NCI-H446 (cell line): Measurements from ENCODE around the gene BDKRB2.
"Not testable (repeated sequence)": the region's sequence is repeated elsewhere in the genome, so short reads cannot be mapped to it uniquely, and the experiment has no call there.

Experiments
- DNase-seq, 2 experiments: peaks; one replicate each; lab custom pipeline; 2025; lab: John Stamatoyannopoulos, UW

Gene BDKRB2

GRCh38 chr14:96224480-96225096 lies 19.9 kb downstream of the BDKRB2 start:
- no peak for DNase-seq

- DNase-seq, result no peak
These were observed 20.6 kb downstream of the BDKRB2 start for GRCh38 chr14:96225213-96225612.

- DNase-seq, result no peak
These were observed 21.1 kb downstream of the BDKRB2 start for GRCh38 chr14:96225745-96226151.

- DNase-seq, result no peak
These were observed 22.8 kb downstream of the BDKRB2 start for GRCh38 chr14:96227428-96227827.

- DNase-seq, result no peak
These were observed 24.7 kb downstream of the BDKRB2 start for GRCh38 chr14:96229315-96229714.

- DNase-seq, result no peak
These were observed 26.4 kb downstream of the BDKRB2 start for GRCh38 chr14:96231056-96231455.

- DNase-seq, result peak; percentile 7 to 40
These were observed 27.0 kb downstream of the BDKRB2 start for GRCh38 chr14:96231526-96232130.

- no peak for DNase-seq
These were observed 27.9 kb downstream of the BDKRB2 start for GRCh38 chr14:96232506-96232905.

- DNase-seq, result no peak
These were observed 29.0 kb downstream of the BDKRB2 start for GRCh38 chr14:96233661-96234060.

GRCh38 chr14:96235426-96235825 lies 30.8 kb downstream of the BDKRB2 start:
- no peak for DNase-seq

GRCh38 chr14:96237641-96238040 lies 33.0 kb downstream of the BDKRB2 start:
- peak in 1 of 2 experiments; percentile 70 for DNase-seq

- no peak for DNase-seq
These were observed 34.1 kb downstream of the BDKRB2 start for GRCh38 chr14:96238676-96239265.

GRCh38 chr14:96239711-96240141 lies 35.1 kb downstream of the BDKRB2 start:
- no peak for DNase-seq

GRCh38 chr14:96240641-96241040 lies 36.0 kb downstream of the BDKRB2 start:
- DNase-seq, result no peak

GRCh38 chr14:96242126-96242525 lies 37.5 kb downstream of the BDKRB2 start:
- DNase-seq, result no peak

- no peak for DNase-seq
These were observed 39.1 kb downstream of the BDKRB2 start for GRCh38 chr14:96243785-96244184.

GRCh38 chr14:96245074-96245473 lies 40.4 kb downstream of the BDKRB2 start:
- DNase-seq, result not testable (repeated sequence)

- no peak for DNase-seq
These were observed 41.3 kb downstream of the BDKRB2 start for GRCh38 chr14:96245710-96246538.

- no peak for DNase-seq
These were observed 41.9 kb downstream of the BDKRB2 start for GRCh38 chr14:96246539-96246847.

- no peak for DNase-seq
These were observed 42.4 kb downstream of the BDKRB2 start for GRCh38 chr14:96247031-96247430.

- DNase-seq, result no peak
These were observed 44.4 kb downstream of the BDKRB2 start for GRCh38 chr14:96249029-96249428.

GRCh38 chr14:96250485-96250884 lies 45.8 kb downstream of the BDKRB2 start:
- no peak for DNase-seq

GRCh38 chr14:96251656-96252155 lies 47.1 kb downstream of the BDKRB2 start:
- DNase-seq, result no peak
